ENCODE results near the gene MGAM2.

GRCh38 chr7:142177869-142178268 is 66.4 kb downstream of the MGAM2 start:
- TF ChIP-seq CTCF (IDR thresholded peaks at IDR 0.05; ENCODE audit: control extremely low read depth in 1 of 3, insufficient read depth in 1 of 3, low read depth in 1 of 3, low read length in 3 of 3): no peak
- TF ChIP-seq POU5F1 (IDR thresholded peaks at IDR 0.05; ENCODE audit: low read depth, low read length): no peak
- TF ChIP-seq RAD21 (IDR thresholded peaks at IDR 0.05 in 1 of 2, conservative IDR thresholded peaks at IDR 0.05 in 1 of 2; ENCODE audit: low read depth in 2 of 2, low read length in 2 of 2): no peak

Data from H1 (cell line).